WTC11 (cell line): ENCODE measurements around the gene TMEM158.

Source experiments
- CBFB ChIP-seq: sonication (generic); formaldehyde crosslinking; IDR thresholded peaks from 2 replicates; pipeline ENCODE4 v1.8.1; 2022; ENCODE audit warnings: mild to moderate bottlenecking, low read depth, missing genetic modification reagents
- E2F4 ChIP-seq: sonication (generic); formaldehyde crosslinking; IDR thresholded peaks from 2 replicates; pipeline ENCODE4 v1.8.1; 2022; ENCODE audit warnings: low read depth, mild to moderate bottlenecking, moderate library complexity, missing genetic modification reagents, borderline replicate concordance
- ELF4 ChIP-seq: sonication (generic); formaldehyde crosslinking; IDR thresholded peaks from 2 replicates; pipeline ENCODE4 v1.8.1; 2022; ENCODE audit warnings: low read depth, mild to moderate bottlenecking, moderate library complexity, missing genetic modification reagents
- JUN ChIP-seq: sonication (generic); formaldehyde crosslinking; IDR thresholded peaks from 2 replicates; pipeline ENCODE4 v1.8.0; 2023; ENCODE audit warnings: mild to moderate bottlenecking, missing genetic modification reagents
- NFE2L1 ChIP-seq: sonication (generic); formaldehyde crosslinking; IDR thresholded peaks from 2 replicates; pipeline ENCODE4 v1.8.1; 2023; ENCODE audit warnings: missing genetic modification reagents
- NR1H2 ChIP-seq: sonication (generic); formaldehyde crosslinking; IDR thresholded peaks from 2 replicates; pipeline ENCODE4 v1.9.0; 2021; ENCODE audit warnings: mild to moderate bottlenecking, moderate library complexity, missing genetic modification reagents
- NR3C1 ChIP-seq: sonication (generic); formaldehyde crosslinking; conservative IDR thresholded peaks from 2 replicates; pipeline ENCODE4 v1.8.1; 2023; ENCODE audit warnings: low read depth, mild to moderate bottlenecking, missing genetic modification reagents
- SP1 ChIP-seq: sonication (generic); formaldehyde crosslinking; conservative IDR thresholded peaks from 2 replicates; pipeline ENCODE4 v1.8.1; 2022; ENCODE audit warnings: missing genetic modification reagents
- USF1 ChIP-seq: sonication (generic); formaldehyde crosslinking; IDR thresholded peaks from 2 replicates; pipeline ENCODE4 v1.8.0; 2022; ENCODE audit warnings: mild to moderate bottlenecking, missing genetic modification reagents
- ZNF423 ChIP-seq: fragments of 250-450 bp; sonication (Bioruptor Pico); IDR thresholded peaks from 2 replicates; pipeline ENCODE4 v2.1.2; 2022; ENCODE audit warnings: mild to moderate bottlenecking, moderate library complexity
- TF ChIP-seq, protein P1 (sequence below): fragments of 200-600 bp; IDR thresholded peaks from 2 replicates; pipeline ENCODE4 v1.8.0; 2022; ENCODE audit warnings: antibody characterized with exemption
- TF ChIP-seq, protein P2 (sequence below): sonication (generic); formaldehyde crosslinking; IDR thresholded peaks from 2 replicates; pipeline ENCODE4 v1.8.1; 2023; ENCODE audit warnings: mild to moderate bottlenecking, missing genetic modification reagents

- TF ChIP-seq, protein P1, sequence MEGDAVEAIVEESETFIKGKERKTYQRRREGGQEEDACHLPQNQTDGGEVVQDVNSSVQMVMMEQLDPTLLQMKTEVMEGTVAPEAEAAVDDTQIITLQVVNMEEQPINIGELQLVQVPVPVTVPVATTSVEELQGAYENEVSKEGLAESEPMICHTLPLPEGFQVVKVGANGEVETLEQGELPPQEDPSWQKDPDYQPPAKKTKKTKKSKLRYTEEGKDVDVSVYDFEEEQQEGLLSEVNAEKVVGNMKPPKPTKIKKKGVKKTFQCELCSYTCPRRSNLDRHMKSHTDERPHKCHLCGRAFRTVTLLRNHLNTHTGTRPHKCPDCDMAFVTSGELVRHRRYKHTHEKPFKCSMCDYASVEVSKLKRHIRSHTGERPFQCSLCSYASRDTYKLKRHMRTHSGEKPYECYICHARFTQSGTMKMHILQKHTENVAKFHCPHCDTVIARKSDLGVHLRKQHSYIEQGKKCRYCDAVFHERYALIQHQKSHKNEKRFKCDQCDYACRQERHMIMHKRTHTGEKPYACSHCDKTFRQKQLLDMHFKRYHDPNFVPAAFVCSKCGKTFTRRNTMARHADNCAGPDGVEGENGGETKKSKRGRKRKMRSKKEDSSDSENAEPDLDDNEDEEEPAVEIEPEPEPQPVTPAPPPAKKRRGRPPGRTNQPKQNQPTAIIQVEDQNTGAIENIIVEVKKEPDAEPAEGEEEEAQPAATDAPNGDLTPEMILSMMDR: no peak
- TF ChIP-seq NR3C1 (CRISPR knock-in tag): no peak
- TF ChIP-seq ELF4 (CRISPR knock-in tag): no peak
- no peak for TF ChIP-seq NFE2L1
- TF ChIP-seq SP1 (CRISPR knock-in tag): no peak
- no peak for TF ChIP-seq ZNF423
- TF ChIP-seq CBFB: no peak
- no peak for TF ChIP-seq E2F4 (CRISPR knock-in tag)
- no peak for TF ChIP-seq USF1 (CRISPR knock-in tag)
- TF ChIP-seq, protein P2, sequence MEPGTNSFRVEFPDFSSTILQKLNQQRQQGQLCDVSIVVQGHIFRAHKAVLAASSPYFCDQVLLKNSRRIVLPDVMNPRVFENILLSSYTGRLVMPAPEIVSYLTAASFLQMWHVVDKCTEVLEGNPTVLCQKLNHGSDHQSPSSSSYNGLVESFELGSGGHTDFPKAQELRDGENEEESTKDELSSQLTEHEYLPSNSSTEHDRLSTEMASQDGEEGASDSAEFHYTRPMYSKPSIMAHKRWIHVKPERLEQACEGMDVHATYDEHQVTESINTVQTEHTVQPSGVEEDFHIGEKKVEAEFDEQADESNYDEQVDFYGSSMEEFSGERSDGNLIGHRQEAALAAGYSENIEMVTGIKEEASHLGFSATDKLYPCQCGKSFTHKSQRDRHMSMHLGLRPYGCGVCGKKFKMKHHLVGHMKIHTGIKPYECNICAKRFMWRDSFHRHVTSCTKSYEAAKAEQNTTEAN (CRISPR knock-in tag): no peak
- TF ChIP-seq NR1H2 (CRISPR knock-in tag): no peak
- TF ChIP-seq JUN (CRISPR knock-in tag): no peak
These were observed 15.1 kb upstream of the TMEM158 start for GRCh38 chr3:45241206-45241605.
